Endothelial cell of umbilical vein (primary cell): ENCODE results near the gene TMEM87B. TPM values are rescaled to one million over a fixed set of nuclear protein-coding genes. Genes with fewer than 3 reads are reported as not detected.

ENCODE experiments used
- BruUV-seq: library from RNA; stranded (reverse); fragments of 400-500 nt; replicated peaks from 2 replicates; lab custom pipeline; 2021; lab: Mats Ljungman, UMichigan
- CTCF ChIA-PET: fragments of 300-600, 350-600 bp; sonication (Branson Sonifier 250); formaldehyde crosslinking; loops from one replicate; lab custom pipeline; 2021; ENCODE audit warnings: antibody characterized with exemption, inconsistent platforms; lab: Charles Lee
- POLR2A ChIA-PET: fragments of 300-600, 350-600 bp; sonication (Branson Sonifier 250); formaldehyde crosslinking; loops from one replicate; lab custom pipeline; 2021; ENCODE audit warnings: antibody characterized with exemption, inconsistent platforms; lab: Charles Lee
- DNase-seq: peaks from one replicate; pipeline ENCODE4 v3.0.0-alpha.2; 2011; ENCODE audit warnings: low read depth, low spot score
- FAIRE-seq: peaks from 2 replicates; lab custom pipeline; 2011; peaks lifted over from hg19 to GRCh38; lab: Jason Lieb, UNC
- H2AFZ ChIP-seq: 2 replicates; pipeline ENCODE4 v1.6.0; 2012; ENCODE audit warnings: low read depth, low read length, control low read depth, inconsistent platforms
- H3K27ac ChIP-seq: 2 replicates; pipeline ENCODE4 v1.5.1; 2011; ENCODE audit warnings: low read depth, mild to moderate bottlenecking, control low read depth, low read length, moderate library complexity; ENCODE audit not compliant: insufficient read depth
- H3K27me3 ChIP-seq, 2 experiments: 2 replicates each; pipeline versions ENCODE4 v1.6.0 to v1.6.1; 2011; ENCODE audit warnings: low read length in 2 of 2, mixed read lengths in 1 of 2; ENCODE audit not compliant: control insufficient read depth in 2 of 2, insufficient read depth in 2 of 2
- H3K36me3 ChIP-seq, 2 experiments: 2 replicates in 1 of 2; 3 replicates in 1 of 2; pipeline ENCODE4 v1.5.1; 2011; ENCODE audit warnings: low read length in 2 of 2, mild to moderate bottlenecking in 1 of 2, moderate library complexity in 1 of 2; ENCODE audit not compliant: control insufficient read depth in 2 of 2, insufficient read depth in 2 of 2; ENCODE audit errors: extremely low read depth in 1 of 2
- H3K4me1 ChIP-seq: 3 replicates; pipeline ENCODE4 v1.5.1; 2011; ENCODE audit warnings: mild to moderate bottlenecking, low read length; ENCODE audit not compliant: control insufficient read depth, insufficient read depth; ENCODE audit errors: extremely low read depth
- H3K4me2 ChIP-seq: 2 replicates; pipeline ENCODE4 v1.6.1; 2011; ENCODE audit warnings: low read length, control low read depth, mixed read lengths; ENCODE audit not compliant: insufficient read depth
- H3K4me3 ChIP-seq, 3 experiments: fragments of 200-600 bp in 1 of 3; sonication (generic), shearing (Covaris generic) in 1 of 3; replicated peaks in 1 of 3; 2 replicates each; pipeline ENCODE4 v1.5.1; 2011 to 2016; ENCODE audit warnings: control low read depth in 3 of 3, low read length in 3 of 3, mild to moderate bottlenecking in 2 of 3, inconsistent platforms in 1 of 3, low read depth in 1 of 3, moderate library complexity in 1 of 3; ENCODE audit not compliant: insufficient read depth in 1 of 3
- H3K79me2 ChIP-seq: 2 replicates; pipeline ENCODE4 v1.6.0; 2012; ENCODE audit warnings: low read length, inconsistent platforms; ENCODE audit not compliant: control insufficient read depth, insufficient read depth
- H3K9ac ChIP-seq: replicated peaks from 2 replicates; pipeline ENCODE3; 2011; ENCODE audit warnings: low read length, control low read depth; ENCODE audit not compliant: insufficient read depth; ENCODE audit errors: extremely low read depth
- H3K9me1 ChIP-seq: replicated peaks from 3 replicates; pipeline ENCODE4 v1.6.0; 2011; ENCODE audit warnings: mild to moderate bottlenecking, low read length; ENCODE audit not compliant: control insufficient read depth, insufficient read depth; ENCODE audit errors: extremely low read depth
- H3K9me3 ChIP-seq: replicated peaks from 2 replicates; pipeline ENCODE4 v1.5.1; 2012; ENCODE audit warnings: low read length, inconsistent platforms; ENCODE audit not compliant: control insufficient read depth, insufficient read depth
- H4K20me1 ChIP-seq: replicated peaks from 2 replicates; pipeline ENCODE3; 2011; ENCODE audit warnings: mild to moderate bottlenecking, low read length; ENCODE audit not compliant: control insufficient read depth, insufficient read depth; ENCODE audit errors: extremely low read depth
- EZH2 ChIP-seq: IDR thresholded peaks from 2 replicates; pipeline ENCODE4 v1.6.1; 2012; ENCODE audit warnings: borderline replicate concordance, low read depth, mild to moderate bottlenecking, moderate library complexity, low read length, inconsistent platforms; ENCODE audit not compliant: severe bottlenecking
- FOS ChIP-seq: IDR thresholded peaks from 2 replicates; pipeline ENCODE4 v1.6.1; 2011; ENCODE audit warnings: mild to moderate bottlenecking, low read length, moderate library complexity, borderline replicate concordance; ENCODE audit not compliant: insufficient read depth
- GATA2 ChIP-seq: IDR thresholded peaks from 2 replicates; pipeline ENCODE4 v1.7.0; 2011; ENCODE audit warnings: low read depth, mild to moderate bottlenecking, moderate library complexity, mixed read lengths, low read length; ENCODE audit not compliant: insufficient read length, insufficient read depth
- JUN ChIP-seq: IDR thresholded peaks from 2 replicates; pipeline ENCODE4 v1.6.1; 2011; ENCODE audit warnings: borderline replicate concordance, low read depth; ENCODE audit not compliant: insufficient read length, insufficient read depth
- MAX ChIP-seq: IDR thresholded peaks from 2 replicates; pipeline ENCODE4 v1.6.1; 2011; ENCODE audit not compliant: insufficient read depth, insufficient read length
- MYC ChIP-seq: IDR thresholded peaks from one replicate; pipeline ENCODE4 v1.6.1; 2011; ENCODE audit warnings: mild to moderate bottlenecking, low read depth, low read length
- POLR2A ChIP-seq: IDR thresholded peaks from 2 replicates; pipeline ENCODE4 v1.6.1; 2012; ENCODE audit warnings: low read depth, mild to moderate bottlenecking, control low read depth, low read length
- POLR2AphosphoS5 ChIP-seq: IDR thresholded peaks from 2 replicates; pipeline ENCODE4 v1.6.1; 2012; ENCODE audit warnings: low read depth, mild to moderate bottlenecking, control low read depth, low read length, moderate library complexity; ENCODE audit not compliant: insufficient read depth
- dilution Hi-C: fragments of 300-500 bp; cut with MboI; formaldehyde crosslinking; loops from one replicate; pipeline ENCODE4 v1.15.0; 2019; ENCODE audit warnings: low sequenced_read_pairs; ENCODE audit not compliant: extremely low pct_ligation_motif_present
- intact Hi-C: fragments of 100-400 bp; cut with micrococcal nuclease; formaldehyde crosslinking; loops from one replicate; pipeline ENCODE4 v1.10.0; 2022
- polyA plus RNA-seq, 4 experiments: library from polyadenylated mRNA; depleted of rRNA in 3 of 4; stranded (reverse) in 3 of 4; unstranded in 1 of 4; fragments of >200 nt; gene quantifications; 2 replicates each; pipeline versions ENCODE4 v1.2.1 to v1.2.3, GENCODE V29; 2011 to 2012; ENCODE audit warnings: missing spikeins in 1 of 4
- total RNA-seq: library from RNA; stranded (reverse); gene quantifications from 2 replicates; pipeline ENCODE4 v1.2.3, GENCODE V29; 2021
- TF ChIP-seq, protein P1 (sequence below), 2 donors: IDR thresholded peaks; 1 replicate in 1 of 2; 2 replicates in 1 of 2; pipeline ENCODE4 v1.5.1; 2011; ENCODE audit warnings: low read length in 2 of 2, mild to moderate bottlenecking in 2 of 2, moderate library complexity in 2 of 2, control low read depth in 1 of 2, inconsistent platforms in 1 of 2, low read depth in 1 of 2; ENCODE audit not compliant: insufficient read depth in 1 of 2; ENCODE audit errors: extremely low read depth in 1 of 2

TMEM87B gene
- total and polyA plus RNA-seq, 2 donors (not counting 3 experiments of a cell fraction or from before 2014, with no cell fraction given): 17.6 to 21.5 TPM

DNA sequence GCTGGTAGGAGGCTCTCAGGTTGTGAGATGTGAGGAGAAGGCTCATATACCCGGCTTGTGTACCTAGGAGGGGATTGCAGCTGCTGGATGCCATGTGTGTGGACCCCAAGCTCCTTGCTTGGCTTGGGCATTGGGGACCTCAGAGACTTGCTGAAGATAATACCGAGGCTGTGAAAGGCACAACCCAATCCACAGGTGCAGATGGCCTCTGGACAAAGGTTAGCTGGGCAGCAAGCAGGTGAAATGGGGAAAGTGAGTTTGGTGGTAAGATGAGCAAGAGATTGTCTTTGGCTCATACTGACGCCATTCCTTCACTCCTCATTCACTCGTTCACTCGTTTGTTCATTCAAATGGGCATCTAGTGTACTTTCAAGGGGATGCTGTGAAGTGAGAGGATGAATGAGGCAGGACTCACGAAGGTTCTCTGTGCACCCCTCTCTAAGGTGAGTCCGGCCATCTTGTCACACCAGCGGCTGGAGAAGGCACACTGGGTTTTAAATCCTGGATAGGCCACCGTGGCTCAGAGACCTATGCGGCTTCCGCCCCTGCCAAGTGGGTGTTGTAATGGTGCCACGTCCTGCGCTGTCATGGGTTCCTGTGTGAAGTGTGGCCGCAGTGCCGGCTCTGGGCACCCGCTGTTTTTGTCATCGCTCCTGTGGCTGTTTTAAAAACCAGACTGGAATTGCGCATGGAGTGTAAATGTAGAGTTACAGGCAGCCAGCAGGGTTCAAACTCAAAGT, 96.8 kb downstream of the TMEM87B start:
- FAIRE-seq (no peak), DNase-seq (no peak)
- H3K36me3 ChIP-seq: no peaks in the 10 kb centered on the region
- dilution Hi-C loops (no loop called here), intact Hi-C loops (no loop called here)
- H4K20me1 ChIP-seq: no peaks in the 10 kb centered on the region
- H2AFZ ChIP-seq: no peak overlapping the region
- TF ChIP-seq POLR2AphosphoS5 (no peak), MYC (no peak), JUN (no peak), POLR2A (no peak), FOS (no peak), GATA2 (no peak), EZH2 (no peak), MAX (no peak)
- TF ChIP-seq, protein P1, sequence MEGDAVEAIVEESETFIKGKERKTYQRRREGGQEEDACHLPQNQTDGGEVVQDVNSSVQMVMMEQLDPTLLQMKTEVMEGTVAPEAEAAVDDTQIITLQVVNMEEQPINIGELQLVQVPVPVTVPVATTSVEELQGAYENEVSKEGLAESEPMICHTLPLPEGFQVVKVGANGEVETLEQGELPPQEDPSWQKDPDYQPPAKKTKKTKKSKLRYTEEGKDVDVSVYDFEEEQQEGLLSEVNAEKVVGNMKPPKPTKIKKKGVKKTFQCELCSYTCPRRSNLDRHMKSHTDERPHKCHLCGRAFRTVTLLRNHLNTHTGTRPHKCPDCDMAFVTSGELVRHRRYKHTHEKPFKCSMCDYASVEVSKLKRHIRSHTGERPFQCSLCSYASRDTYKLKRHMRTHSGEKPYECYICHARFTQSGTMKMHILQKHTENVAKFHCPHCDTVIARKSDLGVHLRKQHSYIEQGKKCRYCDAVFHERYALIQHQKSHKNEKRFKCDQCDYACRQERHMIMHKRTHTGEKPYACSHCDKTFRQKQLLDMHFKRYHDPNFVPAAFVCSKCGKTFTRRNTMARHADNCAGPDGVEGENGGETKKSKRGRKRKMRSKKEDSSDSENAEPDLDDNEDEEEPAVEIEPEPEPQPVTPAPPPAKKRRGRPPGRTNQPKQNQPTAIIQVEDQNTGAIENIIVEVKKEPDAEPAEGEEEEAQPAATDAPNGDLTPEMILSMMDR (IDR thresholded peaks at IDR 0.05; ENCODE audit: extremely low read depth in 1 of 2, insufficient read depth in 1 of 2, low read depth in 1 of 2, low read length in 2 of 2): no peak
- no TSS peak for BruUV-seq
- no peak overlapping the region for H3K27ac ChIP-seq
- no peaks in the 10 kb centered on the region for H3K9me3 ChIP-seq
- no peak overlapping the region for H3K4me3 ChIP-seq
- ChIA-PET CTCF (no interaction called here), POLR2A (no interaction called here)
- no peaks in the 10 kb centered on the region for H3K9me1 ChIP-seq
- no peak overlapping the region for H3K4me2 ChIP-seq
- H3K79me2 ChIP-seq: no peaks in the 10 kb centered on the region
- H3K4me1 ChIP-seq: peaks cover 19% of the 10 kb centered on the region
- H3K27me3 ChIP-seq: no peaks in the 10 kb centered on the region
- H3K9ac ChIP-seq: no peak overlapping the region
